DOHH2 (cell line): ENCODE measurements around the gene TGM1.

Experiments used
- CTCF ChIP-seq: fragments of 200-600 bp; sonication (generic); IDR thresholded peaks from one replicate; pipeline ENCODE4 v1.5.1; 2014; ENCODE audit warnings: antibody characterized with exemption, mild to moderate bottlenecking, low read depth, low read length; ENCODE audit not compliant: poor library complexity, severe bottlenecking
- EZH2phosphoT487 ChIP-seq: fragments of 200-600 bp; sonication (generic); IDR thresholded peaks from 2 replicates; pipeline ENCODE4 v1.6.1; 2017; ENCODE audit warnings: borderline replicate concordance, mild to moderate bottlenecking, antibody characterized with exemption, low read length, moderate library complexity, mixed read lengths

GRCh38 chr14:24237463-24237955 is 25.5 kb downstream of the TGM1 start:
- TF ChIP-seq CTCF (no peak), EZH2phosphoT487 (no peak)
